ENCODE measurements around the gene C10orf90. TPM values are rescaled to one million over a fixed set of nuclear protein-coding genes. Genes with fewer than 3 reads are reported as not detected.

The C10orf90 gene
- total and polyA plus RNA-seq, 4 donors = 0.05 to 0.25 TPM; not detected in 2

DNA sequence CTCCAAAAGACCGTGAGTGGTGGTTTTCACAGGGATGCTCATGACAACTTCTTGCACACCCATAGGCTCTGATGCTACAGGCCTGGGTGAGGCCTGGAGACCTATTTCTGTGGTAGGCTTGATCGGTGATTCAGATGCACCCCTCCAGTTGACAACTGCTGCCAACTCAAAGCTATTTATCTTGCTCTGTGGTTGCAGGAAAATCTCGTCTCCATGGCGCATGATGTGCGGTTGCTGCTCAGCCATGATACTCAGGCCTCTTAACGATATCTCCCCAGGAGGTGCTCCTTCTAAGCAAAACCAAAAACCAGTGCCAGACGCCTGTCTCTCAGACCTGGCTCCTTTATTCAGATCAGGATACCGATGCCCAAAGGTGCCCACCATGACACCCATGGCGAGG is 31.4 kb downstream of the C10orf90 start:
- WGBS = 89% methylated on average over 9 of the region's 9 CpGs
- no peaks in the 10 kb centered on the region for H3K9me3 ChIP-seq (ENCODE audit: control insufficient read depth in 4 of 4, low read length in 3 of 4)
- no peak overlapping the region for H3K9ac ChIP-seq (ENCODE audit: low read depth in 1 of 2, low read length in 2 of 2)
- no peak overlapping the region for H3K27ac ChIP-seq (ENCODE audit: low read depth in 1 of 2, low read length in 2 of 2)
- H3K4me1 ChIP-seq (ENCODE audit: control insufficient read depth in 4 of 4, insufficient read depth in 4 of 4, low read length in 3 of 4) = no peaks in the 10 kb centered on the region
- no peak for DNase-seq (ENCODE audit: low spot score)
- H3K36me3 ChIP-seq (ENCODE audit: control insufficient read depth in 4 of 4, insufficient read depth in 3 of 4, low read depth in 1 of 4, low read length in 3 of 4) = no peaks in the 10 kb centered on the region
- peaks cover 0 to 2% (median 0%) of the 10 kb centered on the region in 4 donors for H3K27me3 ChIP-seq (ENCODE audit: control insufficient read depth in 4 of 4, insufficient read depth in 4 of 4, low read length in 3 of 4)
- H3K4me3 ChIP-seq (ENCODE audit: low read depth in 1 of 3, low read length in 3 of 3) = no peak overlapping the region
- no peak for TF ChIP-seq TAF1 (conservative IDR thresholded peaks at IDR 0.05)

DNA sequence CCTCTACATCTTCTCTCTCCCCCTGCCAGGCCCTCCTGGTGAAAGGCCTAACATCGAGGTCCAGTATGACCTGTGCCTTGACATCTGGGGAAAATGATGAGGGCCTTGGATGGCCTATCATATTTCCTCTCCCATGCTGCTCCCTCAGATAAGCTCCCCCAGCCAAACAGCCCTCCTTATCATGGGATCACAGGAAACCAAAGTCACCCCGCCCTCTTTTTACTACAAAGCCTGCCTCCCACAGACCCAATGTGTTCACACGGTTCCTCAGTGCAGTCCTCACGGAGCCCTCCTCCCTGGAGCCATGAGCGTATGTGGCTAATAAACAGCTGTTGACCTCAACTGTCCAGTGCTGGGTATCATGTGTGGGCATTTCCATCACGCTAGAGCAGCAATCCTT is 32.0 kb downstream of the C10orf90 start:
- Histone ChIP-seq H3K4me3 (ENCODE audit: low read depth in 1 of 3, low read length in 3 of 3) (no peak overlapping the region), H3K36me3 (ENCODE audit: control insufficient read depth in 4 of 4, insufficient read depth in 3 of 4, low read depth in 1 of 4, low read length in 3 of 4) (no peaks in the 10 kb centered on the region), H3K9me3 (ENCODE audit: control insufficient read depth in 4 of 4, low read length in 3 of 4) (no peaks in the 10 kb centered on the region), H3K27me3 (ENCODE audit: control insufficient read depth in 4 of 4, insufficient read depth in 4 of 4, low read length in 3 of 4) (peaks cover 0 to 2% (median 0%) of the 10 kb centered on the region in 4 donors), H3K27ac (ENCODE audit: low read depth in 1 of 2, low read length in 2 of 2) (no peak overlapping the region), H3K4me1 (ENCODE audit: control insufficient read depth in 4 of 4, insufficient read depth in 4 of 4, low read length in 3 of 4) (no peaks in the 10 kb centered on the region), H3K9ac (ENCODE audit: low read depth in 1 of 2, low read length in 2 of 2) (no peak overlapping the region)
- DNase-seq (ENCODE audit: low spot score) = peak; percentile 49
- 68% methylated on average over 6 of the region's 6 CpGs for WGBS
- TF ChIP-seq FOXA1 (IDR thresholded peaks at IDR 0.05) (no peak), YY1 (IDR thresholded peaks at IDR 0.05) (no peak), RXRA (IDR thresholded peaks at IDR 0.05) (no peak), EGR1 (IDR thresholded peaks at IDR 0.05; ENCODE audit: low read depth in 2 of 2) (no peak), FOXA2 (IDR thresholded peaks at IDR 0.05) (no peak), NR2F2 (IDR thresholded peaks at IDR 0.05) (no peak), TAF1 (conservative IDR thresholded peaks at IDR 0.05) (no peak), JUND (IDR thresholded peaks at IDR 0.05) (no peak), GABPA (IDR thresholded peaks at IDR 0.05 in 1 of 2, conservative IDR thresholded peaks at IDR 0.05 in 1 of 2) (no peak), RAD21 (IDR thresholded peaks at IDR 0.05) (no peak), SP1 (IDR thresholded peaks at IDR 0.05) (no peak)
- TF ChIP-seq, protein P1, sequence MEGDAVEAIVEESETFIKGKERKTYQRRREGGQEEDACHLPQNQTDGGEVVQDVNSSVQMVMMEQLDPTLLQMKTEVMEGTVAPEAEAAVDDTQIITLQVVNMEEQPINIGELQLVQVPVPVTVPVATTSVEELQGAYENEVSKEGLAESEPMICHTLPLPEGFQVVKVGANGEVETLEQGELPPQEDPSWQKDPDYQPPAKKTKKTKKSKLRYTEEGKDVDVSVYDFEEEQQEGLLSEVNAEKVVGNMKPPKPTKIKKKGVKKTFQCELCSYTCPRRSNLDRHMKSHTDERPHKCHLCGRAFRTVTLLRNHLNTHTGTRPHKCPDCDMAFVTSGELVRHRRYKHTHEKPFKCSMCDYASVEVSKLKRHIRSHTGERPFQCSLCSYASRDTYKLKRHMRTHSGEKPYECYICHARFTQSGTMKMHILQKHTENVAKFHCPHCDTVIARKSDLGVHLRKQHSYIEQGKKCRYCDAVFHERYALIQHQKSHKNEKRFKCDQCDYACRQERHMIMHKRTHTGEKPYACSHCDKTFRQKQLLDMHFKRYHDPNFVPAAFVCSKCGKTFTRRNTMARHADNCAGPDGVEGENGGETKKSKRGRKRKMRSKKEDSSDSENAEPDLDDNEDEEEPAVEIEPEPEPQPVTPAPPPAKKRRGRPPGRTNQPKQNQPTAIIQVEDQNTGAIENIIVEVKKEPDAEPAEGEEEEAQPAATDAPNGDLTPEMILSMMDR (IDR thresholded peaks at IDR 0.05; ENCODE audit: low read depth, low read length, missing input control) = no peak
- TF ChIP-seq, protein P2, sequence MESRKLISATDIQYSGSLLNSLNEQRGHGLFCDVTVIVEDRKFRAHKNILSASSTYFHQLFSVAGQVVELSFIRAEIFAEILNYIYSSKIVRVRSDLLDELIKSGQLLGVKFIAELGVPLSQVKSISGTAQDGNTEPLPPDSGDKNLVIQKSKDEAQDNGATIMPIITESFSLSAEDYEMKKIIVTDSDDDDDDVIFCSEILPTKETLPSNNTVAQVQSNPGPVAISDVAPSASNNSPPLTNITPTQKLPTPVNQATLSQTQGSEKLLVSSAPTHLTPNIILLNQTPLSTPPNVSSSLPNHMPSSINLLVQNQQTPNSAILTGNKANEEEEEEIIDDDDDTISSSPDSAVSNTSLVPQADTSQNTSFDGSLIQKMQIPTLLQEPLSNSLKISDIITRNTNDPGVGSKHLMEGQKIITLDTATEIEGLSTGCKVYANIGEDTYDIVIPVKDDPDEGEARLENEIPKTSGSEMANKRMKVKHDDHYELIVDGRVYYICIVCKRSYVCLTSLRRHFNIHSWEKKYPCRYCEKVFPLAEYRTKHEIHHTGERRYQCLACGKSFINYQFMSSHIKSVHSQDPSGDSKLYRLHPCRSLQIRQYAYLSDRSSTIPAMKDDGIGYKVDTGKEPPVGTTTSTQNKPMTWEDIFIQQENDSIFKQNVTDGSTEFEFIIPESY (IDR thresholded peaks at IDR 0.05) = no peak
- TF ChIP-seq, protein P3, sequence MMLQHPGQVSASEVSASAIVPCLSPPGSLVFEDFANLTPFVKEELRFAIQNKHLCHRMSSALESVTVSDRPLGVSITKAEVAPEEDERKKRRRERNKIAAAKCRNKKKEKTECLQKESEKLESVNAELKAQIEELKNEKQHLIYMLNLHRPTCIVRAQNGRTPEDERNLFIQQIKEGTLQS (IDR thresholded peaks at IDR 0.05) = no peak
- TF ChIP-seq, protein P4, sequence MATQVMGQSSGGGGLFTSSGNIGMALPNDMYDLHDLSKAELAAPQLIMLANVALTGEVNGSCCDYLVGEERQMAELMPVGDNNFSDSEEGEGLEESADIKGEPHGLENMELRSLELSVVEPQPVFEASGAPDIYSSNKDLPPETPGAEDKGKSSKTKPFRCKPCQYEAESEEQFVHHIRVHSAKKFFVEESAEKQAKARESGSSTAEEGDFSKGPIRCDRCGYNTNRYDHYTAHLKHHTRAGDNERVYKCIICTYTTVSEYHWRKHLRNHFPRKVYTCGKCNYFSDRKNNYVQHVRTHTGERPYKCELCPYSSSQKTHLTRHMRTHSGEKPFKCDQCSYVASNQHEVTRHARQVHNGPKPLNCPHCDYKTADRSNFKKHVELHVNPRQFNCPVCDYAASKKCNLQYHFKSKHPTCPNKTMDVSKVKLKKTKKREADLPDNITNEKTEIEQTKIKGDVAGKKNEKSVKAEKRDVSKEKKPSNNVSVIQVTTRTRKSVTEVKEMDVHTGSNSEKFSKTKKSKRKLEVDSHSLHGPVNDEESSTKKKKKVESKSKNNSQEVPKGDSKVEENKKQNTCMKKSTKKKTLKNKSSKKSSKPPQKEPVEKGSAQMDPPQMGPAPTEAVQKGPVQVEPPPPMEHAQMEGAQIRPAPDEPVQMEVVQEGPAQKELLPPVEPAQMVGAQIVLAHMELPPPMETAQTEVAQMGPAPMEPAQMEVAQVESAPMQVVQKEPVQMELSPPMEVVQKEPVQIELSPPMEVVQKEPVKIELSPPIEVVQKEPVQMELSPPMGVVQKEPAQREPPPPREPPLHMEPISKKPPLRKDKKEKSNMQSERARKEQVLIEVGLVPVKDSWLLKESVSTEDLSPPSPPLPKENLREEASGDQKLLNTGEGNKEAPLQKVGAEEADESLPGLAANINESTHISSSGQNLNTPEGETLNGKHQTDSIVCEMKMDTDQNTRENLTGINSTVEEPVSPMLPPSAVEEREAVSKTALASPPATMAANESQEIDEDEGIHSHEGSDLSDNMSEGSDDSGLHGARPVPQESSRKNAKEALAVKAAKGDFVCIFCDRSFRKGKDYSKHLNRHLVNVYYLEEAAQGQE (IDR thresholded peaks at IDR 0.05) = no peak

All from liver (tissue), 9 donors.